HL-60 (cell line): Measurements from ENCODE around the gene PLEKHG4B.
"Not testable (repeated sequence)": the region's sequence is repeated elsewhere in the genome, so short reads cannot be mapped to it uniquely, and the experiment has no call there.

Source experiments
- DNase-seq, 2 experiments: peaks; one replicate each; pipeline ENCODE4 v3.0.0-alpha.2; 2010 to 2020; ENCODE audit warnings: low read depth in 1 of 2, low spot score in 1 of 2
- H3K27ac ChIP-seq: fragments of 250-450 bp; sonication (Bioruptor Pico); replicated peaks from 2 replicates; pipeline ENCODE4 v1.5.1; 2020; ENCODE audit warnings: mild to moderate bottlenecking, moderate library complexity
- H3K27me3 ChIP-seq: fragments of 250-450 bp; sonication (Bioruptor Pico); 2 replicates; pipeline ENCODE4 v1.5.1; 2021; ENCODE audit warnings: mild to moderate bottlenecking, moderate library complexity; ENCODE audit not compliant: insufficient read depth, poor library complexity, severe bottlenecking
- H3K4me3 ChIP-seq: replicated peaks from 2 replicates; pipeline ENCODE4 v1.5.1; 2011; ENCODE audit warnings: mild to moderate bottlenecking, control low read depth, low read length; ENCODE audit not compliant: insufficient read depth
- GABPA ChIP-seq: IDR thresholded peaks from 2 replicates; pipeline ENCODE4 v1.6.1; 2012; ENCODE audit warnings: low read depth
- POLR2AphosphoS5 ChIP-seq: IDR thresholded peaks from 2 replicates; pipeline ENCODE4 v1.6.1; 2012; ENCODE audit warnings: low read depth
- SPI1 ChIP-seq: IDR thresholded peaks from 2 replicates; pipeline ENCODE4 v1.6.1; 2012; ENCODE audit warnings: low read depth, mild to moderate bottlenecking, borderline replicate concordance
- TF ChIP-seq, protein P1 (sequence below): IDR thresholded peaks from one replicate; pipeline ENCODE4 v1.5.1; 2011; ENCODE audit warnings: low read length, control low read depth, inconsistent platforms; ENCODE audit not compliant: insufficient read depth
- TF ChIP-seq, protein P2 (sequence below): IDR thresholded peaks from 2 replicates; pipeline ENCODE4 v1.6.1; 2012; ENCODE audit warnings: low read depth; ENCODE audit not compliant: insufficient replicate concordance

Gene PLEKHG4B

DNA sequence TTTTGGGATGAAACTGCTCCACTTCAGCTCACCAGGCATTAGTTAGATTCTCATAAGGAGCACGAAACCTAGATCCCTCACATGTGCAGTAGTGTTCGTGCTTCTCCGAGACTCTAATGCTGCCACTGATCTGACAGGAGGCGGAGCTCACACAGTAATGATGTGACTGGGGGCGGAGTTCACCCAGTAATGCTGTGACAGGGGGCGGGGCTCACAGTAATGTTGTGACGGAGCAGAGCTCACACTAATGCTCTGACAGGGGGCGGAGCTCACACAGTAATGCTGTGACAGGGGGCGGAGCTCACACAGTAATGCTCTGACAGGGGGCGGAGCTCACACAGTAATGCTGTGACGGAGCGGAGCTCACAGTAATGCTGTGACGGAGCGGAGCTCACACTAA lies 72.3 kb downstream of the PLEKHG4B start:
- peaks cover 12% of the 10 kb centered on the region for H3K27me3 ChIP-seq
- H3K27ac ChIP-seq, result no peak overlapping the region

DNA sequence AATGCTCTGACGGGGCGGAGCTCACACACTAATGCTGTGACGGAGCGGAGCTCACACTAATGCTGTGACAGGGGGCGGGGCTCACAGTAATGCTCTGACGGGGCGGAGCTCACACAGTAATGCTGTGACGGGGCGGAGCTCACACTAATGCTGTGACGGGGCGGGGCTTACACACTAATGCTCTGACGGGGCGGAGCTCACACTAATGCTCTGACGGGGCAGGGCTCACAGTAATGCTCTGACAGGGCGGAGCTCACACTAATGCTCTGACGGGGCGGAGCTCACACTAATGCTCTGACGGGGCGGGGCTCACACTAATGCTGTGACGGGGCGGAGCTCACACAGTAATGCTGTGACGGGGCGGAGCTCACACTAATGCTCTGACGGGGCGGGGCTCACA lies 72.8 kb downstream of the PLEKHG4B start:
- H3K27ac ChIP-seq, H3K4me3 ChIP-seq, H3K27me3 ChIP-seq, DNase-seq: not testable (repeated sequence)

More for the DNA sequence above, 72.3 kb downstream of the PLEKHG4B start:
- DNase-seq, result no peak
- no peak overlapping the region for H3K4me3 ChIP-seq
- TF ChIP-seq, protein P1, sequence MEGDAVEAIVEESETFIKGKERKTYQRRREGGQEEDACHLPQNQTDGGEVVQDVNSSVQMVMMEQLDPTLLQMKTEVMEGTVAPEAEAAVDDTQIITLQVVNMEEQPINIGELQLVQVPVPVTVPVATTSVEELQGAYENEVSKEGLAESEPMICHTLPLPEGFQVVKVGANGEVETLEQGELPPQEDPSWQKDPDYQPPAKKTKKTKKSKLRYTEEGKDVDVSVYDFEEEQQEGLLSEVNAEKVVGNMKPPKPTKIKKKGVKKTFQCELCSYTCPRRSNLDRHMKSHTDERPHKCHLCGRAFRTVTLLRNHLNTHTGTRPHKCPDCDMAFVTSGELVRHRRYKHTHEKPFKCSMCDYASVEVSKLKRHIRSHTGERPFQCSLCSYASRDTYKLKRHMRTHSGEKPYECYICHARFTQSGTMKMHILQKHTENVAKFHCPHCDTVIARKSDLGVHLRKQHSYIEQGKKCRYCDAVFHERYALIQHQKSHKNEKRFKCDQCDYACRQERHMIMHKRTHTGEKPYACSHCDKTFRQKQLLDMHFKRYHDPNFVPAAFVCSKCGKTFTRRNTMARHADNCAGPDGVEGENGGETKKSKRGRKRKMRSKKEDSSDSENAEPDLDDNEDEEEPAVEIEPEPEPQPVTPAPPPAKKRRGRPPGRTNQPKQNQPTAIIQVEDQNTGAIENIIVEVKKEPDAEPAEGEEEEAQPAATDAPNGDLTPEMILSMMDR, result no peak
- TF ChIP-seq SPI1, result no peak
- no peak for TF ChIP-seq POLR2AphosphoS5
- TF ChIP-seq, protein P2, sequence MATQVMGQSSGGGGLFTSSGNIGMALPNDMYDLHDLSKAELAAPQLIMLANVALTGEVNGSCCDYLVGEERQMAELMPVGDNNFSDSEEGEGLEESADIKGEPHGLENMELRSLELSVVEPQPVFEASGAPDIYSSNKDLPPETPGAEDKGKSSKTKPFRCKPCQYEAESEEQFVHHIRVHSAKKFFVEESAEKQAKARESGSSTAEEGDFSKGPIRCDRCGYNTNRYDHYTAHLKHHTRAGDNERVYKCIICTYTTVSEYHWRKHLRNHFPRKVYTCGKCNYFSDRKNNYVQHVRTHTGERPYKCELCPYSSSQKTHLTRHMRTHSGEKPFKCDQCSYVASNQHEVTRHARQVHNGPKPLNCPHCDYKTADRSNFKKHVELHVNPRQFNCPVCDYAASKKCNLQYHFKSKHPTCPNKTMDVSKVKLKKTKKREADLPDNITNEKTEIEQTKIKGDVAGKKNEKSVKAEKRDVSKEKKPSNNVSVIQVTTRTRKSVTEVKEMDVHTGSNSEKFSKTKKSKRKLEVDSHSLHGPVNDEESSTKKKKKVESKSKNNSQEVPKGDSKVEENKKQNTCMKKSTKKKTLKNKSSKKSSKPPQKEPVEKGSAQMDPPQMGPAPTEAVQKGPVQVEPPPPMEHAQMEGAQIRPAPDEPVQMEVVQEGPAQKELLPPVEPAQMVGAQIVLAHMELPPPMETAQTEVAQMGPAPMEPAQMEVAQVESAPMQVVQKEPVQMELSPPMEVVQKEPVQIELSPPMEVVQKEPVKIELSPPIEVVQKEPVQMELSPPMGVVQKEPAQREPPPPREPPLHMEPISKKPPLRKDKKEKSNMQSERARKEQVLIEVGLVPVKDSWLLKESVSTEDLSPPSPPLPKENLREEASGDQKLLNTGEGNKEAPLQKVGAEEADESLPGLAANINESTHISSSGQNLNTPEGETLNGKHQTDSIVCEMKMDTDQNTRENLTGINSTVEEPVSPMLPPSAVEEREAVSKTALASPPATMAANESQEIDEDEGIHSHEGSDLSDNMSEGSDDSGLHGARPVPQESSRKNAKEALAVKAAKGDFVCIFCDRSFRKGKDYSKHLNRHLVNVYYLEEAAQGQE, result no peak
- TF ChIP-seq GABPA, result no peak

DNA sequence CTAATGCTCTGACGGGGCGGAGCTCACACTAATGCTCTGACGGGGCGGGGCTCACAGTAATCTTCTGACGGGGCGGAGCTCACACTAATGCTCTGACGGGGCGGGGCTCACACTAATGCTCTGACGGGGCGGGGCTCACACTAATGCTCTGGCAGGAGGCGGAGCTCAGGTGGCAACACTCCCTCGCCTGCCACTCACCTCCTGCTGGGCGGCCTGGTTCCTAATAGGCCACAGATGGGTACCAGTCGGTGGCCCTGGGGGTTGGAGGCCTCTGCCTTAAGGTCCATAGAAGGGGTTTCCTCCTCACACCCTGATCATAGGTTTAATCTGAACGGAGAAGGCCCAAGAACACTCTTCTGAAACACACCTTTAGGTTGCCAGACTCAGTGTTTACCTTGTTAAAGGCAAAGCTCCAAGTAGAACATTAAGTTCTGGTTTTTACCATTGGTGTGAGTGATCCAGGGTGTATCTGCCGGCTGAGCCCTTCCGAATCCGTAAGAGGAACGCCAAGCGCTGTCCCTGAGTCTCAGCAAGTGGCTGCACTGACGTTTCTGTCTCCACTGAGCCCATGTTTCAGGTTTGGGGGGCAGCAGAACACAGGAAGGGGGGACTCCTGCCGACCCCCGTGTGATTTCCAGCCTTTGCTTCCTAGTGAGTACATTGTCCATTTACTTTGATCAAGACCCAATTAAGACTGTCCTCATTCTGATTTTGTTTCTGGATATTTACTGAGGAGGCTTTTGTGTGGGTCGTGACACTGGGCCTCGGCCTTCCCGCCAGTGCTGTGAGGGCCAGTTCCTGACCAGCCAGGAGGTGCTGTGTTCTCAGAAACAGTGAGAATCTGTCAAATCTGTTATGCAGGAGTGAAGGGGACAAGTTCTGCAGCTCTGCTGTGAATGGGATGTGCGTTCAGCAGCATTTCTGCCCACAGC lies 74.7 kb downstream of the PLEKHG4B start:
- Histone ChIP-seq H3K27ac (no peak overlapping the region), H3K27me3 (peaks cover 3% of the 10 kb centered on the region), H3K4me3 (no peak overlapping the region)
- no peak for DNase-seq
- no peak for TF ChIP-seq SPI1
- TF ChIP-seq, protein P1, result no peak

DNA sequence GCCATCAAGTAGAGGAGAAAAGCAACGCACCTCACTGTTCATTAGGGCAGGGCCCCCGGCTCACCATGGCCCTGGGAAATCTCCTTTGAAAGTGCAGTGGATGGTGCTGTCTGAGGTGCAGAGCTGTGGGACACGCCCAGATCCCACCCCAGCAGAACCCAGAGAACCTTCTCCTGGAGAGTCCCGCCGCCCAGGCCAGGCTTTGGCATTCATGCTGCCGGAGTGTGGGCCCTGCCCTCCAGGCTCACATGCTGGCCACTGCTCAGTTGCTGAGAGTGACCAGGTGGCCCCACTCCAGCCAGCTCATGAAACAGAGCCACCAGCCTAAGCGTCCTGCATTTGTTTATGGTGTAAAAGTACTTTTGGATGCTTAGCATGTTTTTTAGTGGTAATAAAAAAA lies 75.5 kb downstream of the PLEKHG4B start:
- DNase-seq, result no peak
- TF ChIP-seq SPI1 (no peak), GABPA (no peak), POLR2AphosphoS5 (no peak)
- TF ChIP-seq, protein P1, result no peak
- TF ChIP-seq, protein P2, result no peak
- Histone ChIP-seq H3K27me3 (peaks cover 3% of the 10 kb centered on the region), H3K27ac (no peak overlapping the region), H3K4me3 (no peak overlapping the region)
